Breast epithelium (tissue), 3 donors: ENCODE data around the gene DBN1.

Experiments used
- POLR2A ChIP-seq: fragments of 450-650 bp; IDR thresholded peaks from one replicate; pipeline ENCODE4 v1.6.1; 2016; ENCODE audit warnings: antibody characterized with exemption, mild to moderate bottlenecking, moderate library complexity
- POLR2AphosphoS5 ChIP-seq, 3 donors: sonication (generic); formaldehyde crosslinking; IDR thresholded peaks; one replicate each; pipeline ENCODE4 v1.6.1; 2017; ENCODE audit warnings: antibody characterized with exemption in 3 of 3

DNA sequence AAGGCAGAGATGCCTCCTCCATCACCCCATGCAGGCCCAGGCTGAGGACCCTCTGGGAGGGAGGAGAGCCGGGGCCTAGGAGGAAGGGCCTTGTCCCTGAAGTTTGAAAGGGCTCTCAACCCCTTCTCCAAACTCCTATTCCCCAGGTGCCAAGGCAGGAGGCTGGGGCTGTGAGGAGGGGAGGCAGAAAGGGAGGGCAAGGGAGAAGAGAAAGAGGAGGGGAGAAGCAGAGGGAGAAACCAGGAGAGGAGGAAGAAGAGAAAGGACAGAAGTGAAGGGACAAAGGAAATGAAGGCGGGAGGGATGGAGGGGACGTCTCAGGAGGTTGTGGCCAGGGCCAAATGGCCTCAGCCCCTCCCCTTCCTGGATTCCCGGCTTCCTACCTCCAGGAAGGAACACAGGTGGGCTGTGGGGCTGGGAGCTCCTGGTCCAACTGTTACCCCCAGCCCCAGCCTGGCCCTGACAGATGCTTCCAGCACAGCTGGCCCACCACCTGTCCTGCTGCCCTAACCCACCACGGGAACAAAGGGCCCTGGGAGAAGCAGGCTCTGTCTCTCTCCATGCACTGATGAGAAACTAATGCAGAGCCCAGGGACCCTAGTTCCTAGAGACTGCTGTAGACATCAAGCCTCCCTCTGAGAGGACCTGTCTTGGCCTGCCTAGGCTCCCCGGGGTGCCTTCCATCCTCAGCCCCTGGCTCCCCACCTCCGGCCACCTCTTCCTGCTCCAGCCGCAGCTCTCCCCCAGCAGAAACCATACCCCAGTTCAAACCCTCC lies 3.5 kb downstream of the DBN1 start:
- TF ChIP-seq POLR2AphosphoS5 (IDR thresholded peaks at IDR 0.05) (no peak), POLR2A (no peak)
